ENCODE measurements around the gene AP5Z1.

DNA sequence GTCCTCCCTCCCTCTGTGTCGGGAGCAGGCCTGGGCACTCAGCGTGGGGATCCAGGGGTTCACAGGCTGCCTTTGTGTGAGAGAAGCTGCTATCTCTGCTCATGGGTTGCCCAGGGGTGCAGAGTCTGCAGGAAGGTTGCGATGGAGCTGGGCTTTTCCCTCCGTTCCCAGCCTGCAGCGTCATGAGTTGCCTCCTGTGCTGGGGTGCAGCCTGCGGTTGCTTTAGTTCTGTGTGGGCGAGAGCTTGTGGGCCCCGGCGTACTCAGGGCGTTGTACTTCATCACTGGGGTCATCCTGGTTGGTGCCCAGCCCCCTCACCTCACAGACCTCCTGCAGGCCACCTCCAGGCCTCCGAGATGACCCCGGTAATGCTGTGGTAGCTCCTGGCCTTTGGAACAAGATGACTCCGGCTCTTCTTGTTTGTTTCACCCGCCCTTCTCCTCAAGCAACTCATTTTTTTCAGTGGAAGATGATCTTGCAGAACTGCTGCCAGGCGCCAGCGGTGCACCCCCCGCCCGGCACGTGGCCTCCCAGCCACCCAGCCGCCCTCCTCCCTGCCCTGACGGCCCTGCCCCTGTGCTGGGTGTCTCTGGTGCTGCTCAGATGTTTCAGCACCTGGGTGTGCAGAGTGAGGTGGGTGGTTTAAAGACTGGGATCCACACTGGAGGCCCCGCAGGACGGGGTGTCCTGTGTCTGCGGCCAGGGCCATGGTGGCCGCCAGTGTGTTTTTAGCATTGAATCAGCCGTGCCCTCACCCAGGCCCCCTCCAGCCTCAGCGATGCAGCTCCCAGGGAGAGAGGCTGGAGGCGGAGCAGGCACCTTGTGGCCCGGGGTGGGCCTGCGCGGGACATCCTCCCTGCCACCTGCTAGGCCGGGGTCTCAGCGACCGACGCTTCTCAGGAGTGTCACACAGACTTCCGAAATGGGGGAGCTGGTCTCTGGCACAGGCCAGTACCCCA is 7.2 kb downstream of the AP5Z1 start:
- TF ChIP-seq POLR2A (IDR thresholded peaks at IDR 0.05; ENCODE audit: low read depth, low read length) (no peak), TAF1 (IDR thresholded peaks at IDR 0.05; ENCODE audit: borderline replicate concordance, low read depth, low read length) (no peak)
